Measurements from ENCODE around the gene DKKL1.
"Not testable (repeated sequence)": the region's sequence is repeated elsewhere in the genome, so short reads cannot be mapped to it uniquely, and the experiment has no call there.

The DKKL1 gene

GRCh38 chr19:49318296-49318695 is 45.4 kb upstream of the DKKL1 start:
- no peaks in the 10 kb centered on the region for H3K79me2 ChIP-seq (ENCODE audit: insufficient read depth, low read length)

GRCh38 chr19:49324801-49325576 is 38.7 kb upstream of the DKKL1 start, which contains the start of gene SLC6A16:
TSS of gene SLC6A16 (minus strand) at chr19:49325191. CDS start at chr19:49311347, 13,844 bp downstream.
- 0 out of 2 replicates have a peak, but pooled peaks cover 3% of the 10 kb centered on the region for H3F3A ChIP-seq (ENCODE audit: insufficient read depth, low read length)
- peak within 1 kb of the TSS; percentile 64 for H3K4me2 ChIP-seq (ENCODE audit: low read length)
- peaks cover 44% of the 10 kb centered on the region for H3K4me1 ChIP-seq (ENCODE audit: insufficient read depth, low read length, severe bottlenecking)

More at GRCh38 chr19:49318296-49318695, 45.4 kb upstream of the DKKL1 start:
- Histone ChIP-seq H3K36me3 (ENCODE audit: insufficient read depth, low read length) (peaks cover 11% of the 10 kb centered on the region), H3K4me2 (ENCODE audit: low read length) (no peak overlapping the region), H3K9me2 (ENCODE audit: low read depth, low read length) (no peaks in the 10 kb centered on the region), H4K20me1 (ENCODE audit: insufficient read depth, low read length) (no peaks in the 10 kb centered on the region), H3K27ac (ENCODE audit: low read depth, low read length, poor library complexity, severe bottlenecking) (no peak overlapping the region), H3K4me1 (ENCODE audit: insufficient read depth, low read length, severe bottlenecking) (no peaks in the 10 kb centered on the region), H2AFZ (ENCODE audit: low read length) (no peak overlapping the region), H3K27me3 (ENCODE audit: insufficient read depth, low read length) (no peaks in the 10 kb centered on the region), H3F3A (ENCODE audit: insufficient read depth, low read length) (0 out of 2 replicates have a peak, but pooled peaks cover 3% of the 10 kb centered on the region), H3K9me3 (ENCODE audit: low read length) (peaks cover 7% of the 10 kb centered on the region; the same call in 1 of the 2 replicates), H3K9ac (ENCODE audit: low read length) (no peak overlapping the region), H3K4me3 (ENCODE audit: low read depth, low read length, poor library complexity, severe bottlenecking) (no peak overlapping the region)
- TF ChIP-seq CTCF (IDR thresholded peaks at IDR 0.05; ENCODE audit: low read length): no peak
- TF ChIP-seq EZH2 (IDR thresholded peaks at IDR 0.05; ENCODE audit: borderline replicate concordance, low read length): no peak

GRCh38 chr19:49325756-49326155 is 37.9 kb upstream of the DKKL1 start:
- not testable (repeated sequence) for H4K20me1 ChIP-seq (ENCODE audit: insufficient read depth, low read length); H3K79me2 ChIP-seq (ENCODE audit: insufficient read depth, low read length); H3K9me3 ChIP-seq (ENCODE audit: low read length); H3K4me3 ChIP-seq (ENCODE audit: low read depth, low read length, poor library complexity, severe bottlenecking); H3F3A ChIP-seq (ENCODE audit: insufficient read depth, low read length); H3K9ac ChIP-seq (ENCODE audit: low read length); H3K27me3 ChIP-seq (ENCODE audit: insufficient read depth, low read length); H3K9me2 ChIP-seq (ENCODE audit: low read depth, low read length); H2AFZ ChIP-seq (ENCODE audit: low read length)
- H3K4me1 ChIP-seq (ENCODE audit: insufficient read depth, low read length, severe bottlenecking): peaks cover 52% of the 10 kb centered on the region
- H3K36me3 ChIP-seq (ENCODE audit: insufficient read depth, low read length): peaks cover 14% of the 10 kb centered on the region; the same call in 1 of the 2 replicates
- H3K27ac ChIP-seq (ENCODE audit: low read depth, low read length, poor library complexity, severe bottlenecking): peak overlapping the region; percentile 96
- H3K4me2 ChIP-seq (ENCODE audit: low read length): peak overlapping the region; percentile 64

More at GRCh38 chr19:49324801-49325576, 38.7 kb upstream of the DKKL1 start, which contains the start of gene SLC6A16:
- peak within 1 kb of the TSS; percentile 96 for H3K27ac ChIP-seq (ENCODE audit: low read depth, low read length, poor library complexity, severe bottlenecking)
- no peaks in the 10 kb centered on the region for H3K79me2 ChIP-seq (ENCODE audit: insufficient read depth, low read length)
- no peak within 1 kb of the TSS for H3K9ac ChIP-seq (ENCODE audit: low read length)
- H2AFZ ChIP-seq (ENCODE audit: low read length): no peak within 1 kb of the TSS
- TF ChIP-seq EZH2 (IDR thresholded peaks at IDR 0.05; ENCODE audit: borderline replicate concordance, low read length) (no peak), CTCF (IDR thresholded peaks at IDR 0.05; ENCODE audit: low read length) (no peak)
- H3K9me2 ChIP-seq (ENCODE audit: low read depth, low read length): no peaks in the 10 kb centered on the region
- peaks cover 9% of the 10 kb centered on the region; the same call in 1 of the 2 replicates for H3K36me3 ChIP-seq (ENCODE audit: insufficient read depth, low read length)
- no peak within 1 kb of the TSS for H3K4me3 ChIP-seq (ENCODE audit: low read depth, low read length, poor library complexity, severe bottlenecking)
- peaks cover 8% of the 10 kb centered on the region; the same call in 1 of the 2 replicates for H3K9me3 ChIP-seq (ENCODE audit: low read length)
- no peaks in the 10 kb centered on the region for H4K20me1 ChIP-seq (ENCODE audit: insufficient read depth, low read length)
- no peaks in the 10 kb centered on the region for H3K27me3 ChIP-seq (ENCODE audit: insufficient read depth, low read length)
